DOHH2 (cell line): ENCODE data around the gene ENO1.

Experiments used
- CTCF ChIP-seq: fragments of 200-600 bp; sonication (generic); IDR thresholded peaks from one replicate; pipeline ENCODE4 v1.5.1; 2014; ENCODE audit warnings: antibody characterized with exemption, mild to moderate bottlenecking, low read depth, low read length; ENCODE audit not compliant: poor library complexity, severe bottlenecking
- EZH2phosphoT487 ChIP-seq: fragments of 200-600 bp; sonication (generic); IDR thresholded peaks from 2 replicates; pipeline ENCODE4 v1.6.1; 2017; ENCODE audit warnings: borderline replicate concordance, mild to moderate bottlenecking, antibody characterized with exemption, low read length, moderate library complexity, mixed read lengths

- TF ChIP-seq CTCF (no peak), EZH2phosphoT487 (no peak)
Observed at GRCh38 chr1:8878698-8879463, 395 bp upstream of the ENO1 start.
